Lung (tissue), 12 donors: ENCODE data around the gene SMTNL1. TPM values are rescaled to one million over a fixed set of nuclear protein-coding genes. Genes with fewer than 3 reads are reported as not detected.

Source experiments
- ATAC-seq: fragments of 200-7000 bp; cut with Tn5 transposase; one replicate; pipeline ENCODE4 v1.9.1; 2020; ENCODE audit warnings: moderate number of reproducible peaks; ENCODE audit not compliant: insufficient read depth, low FRiP score
- DNase-seq, 3 donors: peaks; one replicate each; pipeline ENCODE4 v3.0.0-alpha.2; 2013 to 2017
- H3K27ac ChIP-seq, 2 donors: one replicate each; pipeline ENCODE4 v1.5.1; 2013; ENCODE audit warnings: mild to moderate bottlenecking in 2 of 2, moderate library complexity in 2 of 2, control low read depth in 1 of 2, inconsistent platforms in 1 of 2, low read depth in 1 of 2, low read length in 1 of 2
- H3K27me3 ChIP-seq, 3 donors: one replicate each; pipeline ENCODE4 v1.5.1; 2013; ENCODE audit warnings: low read length in 2 of 3; ENCODE audit not compliant: control insufficient read depth in 3 of 3, insufficient read depth in 3 of 3
- H3K36me3 ChIP-seq, 4 donors: one replicate each; pipeline ENCODE4 v1.5.1; 2013; ENCODE audit warnings: low read length in 4 of 4, mild to moderate bottlenecking in 1 of 4, moderate library complexity in 1 of 4; ENCODE audit not compliant: control insufficient read depth in 4 of 4, insufficient read depth in 4 of 4
- H3K4me1 ChIP-seq, 5 donors: one replicate each; pipeline ENCODE4 v1.5.1; 2013; ENCODE audit warnings: low read length in 5 of 5, mild to moderate bottlenecking in 2 of 5, moderate library complexity in 1 of 5; ENCODE audit not compliant: control insufficient read depth in 5 of 5, insufficient read depth in 5 of 5
- H3K4me3 ChIP-seq: one replicate; pipeline ENCODE4 v1.5.1; 2013; ENCODE audit warnings: mild to moderate bottlenecking, control low read depth, moderate library complexity
- H3K9ac ChIP-seq, 2 donors: one replicate each; pipeline ENCODE4 v1.5.1; 2013; ENCODE audit warnings: low read length in 2 of 2, control low read depth in 1 of 2; ENCODE audit not compliant: insufficient read depth in 1 of 2
- H3K9me3 ChIP-seq, 4 donors: one replicate each; pipeline ENCODE4 v1.5.1; 2013; ENCODE audit warnings: low read length in 3 of 4, mild to moderate bottlenecking in 1 of 4, moderate library complexity in 1 of 4; ENCODE audit not compliant: control insufficient read depth in 4 of 4, insufficient read depth in 3 of 4
- WGBS, 2 donors: extraction: QIAGEN DNeasy Blood & Tissue Kit; methylation state at CpG; one replicate each; pipeline ENCODE4 v1.1.7; 2013; 5-methylcytosine and 5-hydroxymethylcytosine counted together
- polyA plus RNA-seq, 2 donors: library from polyadenylated mRNA; stranded (reverse); fragments of 200-250 nt; gene quantifications; one replicate each; pipeline ENCODE4 v1.2.1, GENCODE V29; 2013
- total RNA-seq, 2 donors: library from RNA; depleted of rRNA in 1 of 2; stranded (reverse); fragments of >200 nt in 1 of 2; gene quantifications; one replicate each; pipeline ENCODE4 v1.2.1, GENCODE V29; 2014 to 2021
- TF ChIP-seq, protein P1 (sequence below): IDR thresholded peaks from 2 replicates; pipeline ENCODE4 v1.5.1; 2012; ENCODE audit warnings: mild to moderate bottlenecking; ENCODE audit errors: control extremely low read depth, extremely low read depth
- donor health status: control.
- donor health status: control.
- donor health status: Bipolar disorder and iron deficiency.
- donor health status: healthy.
- donor health status: DM: yes; HTN: yes; CAD: no.

The SMTNL1 gene
- total and polyA plus RNA-seq, 4 donors: not detected

DNA sequence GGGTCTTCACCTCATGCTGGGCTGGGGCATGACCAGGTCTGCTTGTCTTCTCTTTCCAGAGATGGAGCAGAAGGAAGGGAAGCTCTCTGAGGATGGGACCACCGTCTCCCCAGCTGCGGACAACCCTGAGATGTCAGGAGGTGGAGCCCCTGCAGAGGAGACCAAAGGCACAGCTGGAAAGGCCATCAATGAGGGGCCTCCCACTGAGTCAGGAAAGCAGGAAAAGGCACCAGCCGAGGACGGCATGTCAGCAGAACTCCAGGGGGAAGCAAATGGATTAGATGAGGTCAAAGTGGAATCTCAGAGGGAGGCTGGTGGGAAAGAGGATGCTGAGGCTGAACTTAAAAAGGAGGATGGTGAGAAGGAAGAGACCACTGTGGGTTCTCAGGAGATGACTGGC, 5.2 kb downstream of the SMTNL1 start:
- no peaks in the 10 kb centered on the region for H3K4me1 ChIP-seq
- no peaks in the 10 kb centered on the region for H3K9me3 ChIP-seq
- 68 to 77% methylated on average over 4 of the region's 4 CpGs for WGBS, 2 donors
- H3K4me3 ChIP-seq: no peak overlapping the region
- no peak for DNase-seq
- no peaks in the 10 kb centered on the region for H3K27me3 ChIP-seq
- TF ChIP-seq, protein P1, sequence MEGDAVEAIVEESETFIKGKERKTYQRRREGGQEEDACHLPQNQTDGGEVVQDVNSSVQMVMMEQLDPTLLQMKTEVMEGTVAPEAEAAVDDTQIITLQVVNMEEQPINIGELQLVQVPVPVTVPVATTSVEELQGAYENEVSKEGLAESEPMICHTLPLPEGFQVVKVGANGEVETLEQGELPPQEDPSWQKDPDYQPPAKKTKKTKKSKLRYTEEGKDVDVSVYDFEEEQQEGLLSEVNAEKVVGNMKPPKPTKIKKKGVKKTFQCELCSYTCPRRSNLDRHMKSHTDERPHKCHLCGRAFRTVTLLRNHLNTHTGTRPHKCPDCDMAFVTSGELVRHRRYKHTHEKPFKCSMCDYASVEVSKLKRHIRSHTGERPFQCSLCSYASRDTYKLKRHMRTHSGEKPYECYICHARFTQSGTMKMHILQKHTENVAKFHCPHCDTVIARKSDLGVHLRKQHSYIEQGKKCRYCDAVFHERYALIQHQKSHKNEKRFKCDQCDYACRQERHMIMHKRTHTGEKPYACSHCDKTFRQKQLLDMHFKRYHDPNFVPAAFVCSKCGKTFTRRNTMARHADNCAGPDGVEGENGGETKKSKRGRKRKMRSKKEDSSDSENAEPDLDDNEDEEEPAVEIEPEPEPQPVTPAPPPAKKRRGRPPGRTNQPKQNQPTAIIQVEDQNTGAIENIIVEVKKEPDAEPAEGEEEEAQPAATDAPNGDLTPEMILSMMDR: no peak
- H3K36me3 ChIP-seq: peaks cover 0 to 7% (median under 1%) of the 10 kb centered on the region in 4 donors
- H3K9ac ChIP-seq: no peak overlapping the region
- H3K27ac ChIP-seq: no peak overlapping the region
- ATAC-seq: no peak

DNA sequence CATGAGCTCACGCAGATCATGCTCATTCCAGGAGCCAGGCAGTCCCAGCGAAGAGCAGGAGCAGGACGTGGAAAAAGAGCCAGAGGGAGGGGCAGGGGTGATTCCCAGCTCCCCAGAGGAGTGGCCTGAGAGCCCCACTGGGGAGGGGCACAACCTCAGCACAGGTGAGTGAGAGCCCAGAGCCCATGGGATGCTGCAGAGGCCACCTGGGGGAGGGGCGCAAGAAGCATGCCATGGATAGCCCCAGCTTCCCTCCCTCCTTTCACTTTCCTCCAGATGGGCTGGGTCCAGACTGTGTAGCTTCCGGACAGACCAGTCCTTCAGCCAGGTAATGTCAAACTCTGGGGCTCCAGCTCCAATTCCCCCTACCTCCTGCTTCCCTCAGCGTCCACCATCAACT, 6.2 kb downstream of the SMTNL1 start:
- 62 to 81% methylated on average over 6 of the region's 6 CpGs for WGBS, 2 donors
- no peak for ATAC-seq
- no peaks in the 10 kb centered on the region for H3K27me3 ChIP-seq

DNA sequence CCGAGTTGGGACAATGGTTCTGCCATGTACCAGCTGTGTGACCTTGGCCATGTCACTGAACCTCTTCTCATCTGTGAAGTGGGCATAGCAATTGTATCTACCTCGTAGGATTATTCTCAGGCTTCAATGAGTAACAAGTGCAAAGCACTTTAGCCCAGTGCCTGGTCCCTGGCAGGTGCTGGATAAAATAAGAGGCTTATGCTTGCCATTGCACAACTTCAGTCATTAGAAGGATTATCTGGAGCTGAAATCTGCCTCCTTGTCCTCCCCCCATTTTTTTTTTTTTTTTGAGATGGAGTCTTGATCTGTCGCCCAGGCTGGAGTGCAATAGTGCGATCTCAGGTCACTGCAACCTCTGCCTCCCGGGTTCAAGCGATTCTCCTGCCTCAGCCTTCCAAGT, 7.2 kb downstream of the SMTNL1 start:
- Histone ChIP-seq H3K27ac (no peak overlapping the region), H3K27me3 (no peaks in the 10 kb centered on the region), H3K9ac (no peak overlapping the region), H3K9me3 (no peaks in the 10 kb centered on the region), H3K4me3 (no peak overlapping the region), H3K36me3 (peaks cover 0 to 15% (median 4%) of the 10 kb centered on the region in 4 donors), H3K4me1 (no peaks in the 10 kb centered on the region)
- no peak for ATAC-seq
- WGBS, 2 donors: 81 to 89% methylated on average over 6 of the region's 6 CpGs
- TF ChIP-seq, protein P1: no peak
- no peak for DNase-seq

More for the DNA sequence above, 6.2 kb downstream of the SMTNL1 start:
- Histone ChIP-seq H3K36me3 (peaks cover 0 to 14% (median 2%) of the 10 kb centered on the region in 4 donors), H3K4me3 (no peak overlapping the region), H3K9ac (no peak overlapping the region), H3K4me1 (no peaks in the 10 kb centered on the region), H3K9me3 (no peaks in the 10 kb centered on the region), H3K27ac (no peak overlapping the region)
- TF ChIP-seq, protein P1: no peak
- DNase-seq: no peak

DNA sequence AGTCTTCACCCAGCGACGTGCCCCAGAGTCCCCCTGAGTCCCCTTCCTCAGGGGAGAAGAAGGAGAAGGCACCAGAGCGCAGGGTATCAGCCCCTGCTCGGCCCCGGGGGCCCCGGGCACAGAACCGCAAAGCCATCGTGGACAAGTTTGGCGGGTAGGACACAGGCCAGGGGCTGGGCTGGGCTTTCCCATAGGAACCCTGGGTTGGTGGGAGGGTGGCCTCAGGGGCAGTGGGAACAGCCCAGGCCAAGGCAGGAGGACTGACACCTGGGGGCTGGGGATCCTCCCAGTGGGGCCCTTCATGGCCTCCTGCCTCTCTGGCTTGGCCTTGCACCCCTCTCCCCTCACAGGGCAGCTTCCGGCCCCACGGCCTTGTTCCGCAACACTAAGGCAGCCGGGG, 8.5 kb downstream of the SMTNL1 start:
- Histone ChIP-seq H3K9ac (no peak overlapping the region), H3K9me3 (no peaks in the 10 kb centered on the region), H3K4me3 (no peak overlapping the region), H3K27me3 (no peaks in the 10 kb centered on the region), H3K4me1 (no peaks in the 10 kb centered on the region), H3K36me3 (peaks cover 0 to 25% (median 12%) of the 10 kb centered on the region in 4 donors), H3K27ac (no peak overlapping the region)
- DNase-seq (no peak), ATAC-seq (no peak)
- TF ChIP-seq, protein P1: no peak
- WGBS, 2 donors: 94% methylated on average over 12 to 13 of the region's 13 CpGs
